ENCODE measurements around the gene FAP. TPM values are rescaled to one million over a fixed set of nuclear protein-coding genes. Genes with fewer than 3 reads are reported as not detected.

Gene FAP
- total and polyA plus RNA-seq, 2 of the 4 experiments (the other 2 are of a cell fraction), result 71.0 to 95.0 TPM

DNA sequence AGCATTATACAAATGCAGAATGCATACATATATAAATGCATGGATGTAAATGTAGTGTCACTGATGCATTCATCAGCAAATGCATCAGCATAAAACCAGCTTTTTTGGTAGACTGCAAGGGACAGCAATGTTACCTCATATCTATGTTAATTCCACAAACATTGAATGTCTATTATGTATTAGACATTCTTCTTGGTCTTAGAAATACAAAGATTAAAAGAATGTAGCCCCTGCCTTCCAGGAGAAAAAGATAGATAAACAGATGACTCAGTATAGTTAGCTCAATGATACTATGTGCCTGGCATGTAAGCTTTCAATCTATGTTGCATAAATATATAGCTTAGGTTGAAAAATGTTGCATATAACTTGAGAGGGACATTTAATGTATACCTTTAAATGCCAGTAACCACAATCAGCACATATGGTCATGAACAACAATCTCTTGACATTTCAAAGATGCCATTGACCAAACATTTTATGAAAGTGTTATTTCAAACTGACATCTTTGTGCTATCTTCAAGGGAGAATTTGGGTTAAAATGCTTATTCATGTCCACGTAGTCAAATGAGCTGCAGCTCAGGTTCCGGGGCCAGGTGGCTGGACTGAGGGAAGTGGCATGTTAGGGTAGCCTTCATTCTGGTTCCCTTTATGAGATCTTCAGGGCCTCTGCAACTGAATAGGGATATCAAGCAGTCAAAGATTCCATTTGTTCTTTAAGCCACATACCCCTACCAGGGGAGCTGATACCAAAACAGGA, 46.0 kb downstream of the FAP start (continued):
- TF ChIP-seq MAZ (IDR thresholded peaks at IDR 0.05; ENCODE audit: borderline replicate concordance, low read depth, low read length) (no peak; the same call in 1 of the 2 replicates), FOS (IDR thresholded peaks at IDR 0.05; ENCODE audit: low read depth, low read length) (peak; percentile 84), POLR2A (IDR thresholded peaks at IDR 0.05; ENCODE audit: low read depth, low read length) (no peak)

DNA sequence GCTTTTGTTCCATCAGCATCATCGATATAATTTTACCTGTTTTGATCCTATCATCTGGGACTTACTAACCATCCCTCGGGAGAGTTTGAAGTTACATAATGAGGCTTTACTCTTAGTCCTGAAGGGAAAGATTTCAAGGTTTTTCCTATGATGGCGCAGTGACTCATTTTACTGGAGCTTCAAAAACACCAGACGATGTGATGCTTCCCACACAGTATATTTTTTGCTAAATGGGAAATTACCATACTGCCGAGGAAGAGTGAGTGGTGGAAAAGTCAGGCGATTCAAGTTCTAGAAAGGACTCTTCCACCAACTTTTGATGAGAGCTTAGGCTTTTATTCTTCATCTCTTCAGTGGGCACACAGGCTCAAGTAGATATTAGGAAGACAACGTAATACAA, 46.6 kb downstream of the FAP start:
- DNase-seq, result peak; percentile 91
- Histone ChIP-seq H2BK15ac (ENCODE audit: low read depth, low read length) (0 out of 3 replicates have a peak overlapping the region, but pooled peaks have one; percentile 29), H2BK5ac (ENCODE audit: low read depth, low read length, poor library complexity, severe bottlenecking) (peak overlapping the region; percentile 92), H4K8ac (ENCODE audit: low read depth in 2 of 2, low read length in 2 of 2) (peak overlapping the region in 1 of 2 experiments; percentile 74; a peak in 2 of 4 replicates), H3K14ac (replicated peaks; ENCODE audit: low read depth, low read length) (no peak overlapping the region), H3K9me1 (ENCODE audit: insufficient read depth, low read length) (peaks cover 18% of the 10 kb centered on the region), H2BK20ac (ENCODE audit: low read depth, low read length) (peak overlapping the region; percentile 81), H2BK120ac (ENCODE audit: low read depth, low read length) (peak overlapping the region; percentile 67), H3K56ac (ENCODE audit: extremely low read depth, insufficient read depth, low read length) (peak overlapping the region; percentile 52; the same call in 1 of the 2 replicates), H4K91ac (ENCODE audit: insufficient read depth, low read depth, low read length) (peak overlapping the region; percentile 65; the same call in 1 of the 2 replicates), H3K79me1 (ENCODE audit: low read depth in 1 of 2, low read length in 2 of 2) (peaks cover 0 to 18% of the 10 kb centered on the region in 2 experiments; a peak in 3 of 4 replicates), H4K5ac (ENCODE audit: low read depth, low read length) (peak overlapping the region; percentile 79; the same call in 1 of the 2 replicates), H3K27ac (ENCODE audit: insufficient read depth, low read length) (peak overlapping the region; percentile 10; the same call in 1 of the 2 replicates), H3K4me2 (ENCODE audit: low read depth, low read length) (peak overlapping the region; percentile 40; the same call in 1 of the 2 replicates), H3K4me1 (ENCODE audit: control insufficient read depth, insufficient read depth, low read length) (peaks cover 21% of the 10 kb centered on the region), H3K36me3 (ENCODE audit: control insufficient read depth, insufficient read depth, low read length) (peaks cover 19% of the 10 kb centered on the region), H2AFZ (replicated peaks; ENCODE audit: low read length, poor library complexity) (no peak overlapping the region), H2AK9ac (replicated peaks; ENCODE audit: low read depth, low read length, poor library complexity) (no peak overlapping the region), H3K9me3 (ENCODE audit: control insufficient read depth, insufficient read depth, low read length) (no peaks in the 10 kb centered on the region), H3K4ac (ENCODE audit: low read depth, low read length) (peak overlapping the region; percentile 61; the same call in 1 of the 2 replicates), H4K20me1 (ENCODE audit: insufficient read depth, low read length) (peaks cover 7% of the 10 kb centered on the region; the same call in 1 of the 2 replicates), H3K9ac (ENCODE audit: low read depth, low read length) (no peak overlapping the region), H3K27me3 (ENCODE audit: control insufficient read depth, insufficient read depth, low read length) (no peaks in the 10 kb centered on the region), H3K23ac (ENCODE audit: low read depth, low read length) (peak overlapping the region; percentile 58; the same call in 1 of the 2 replicates), H3K18ac (ENCODE audit: low read depth, low read length) (peak overlapping the region; percentile 71), H2AK5ac (ENCODE audit: low read depth, low read length) (no peak overlapping the region), H3K4me3 (ENCODE audit: insufficient read depth, low read depth, low read length) (no peak overlapping the region)
- BruUV-seq (replicated peaks), result no TSS peak
- in situ Hi-C loops (cut with MboI; ENCODE audit: low sequenced_read_pairs) (no loop called here), dilution Hi-C loops (cut with HindIII; ENCODE audit: low sequenced_read_pairs, unreplicated experiment) (no loop called here), intact Hi-C loops (cut with micrococcal nuclease) (loop anchor here (5.0 kb wide), 1 partner anchor 46 kb away; the partner anchor contains the start of gene FAP)
- TF ChIP-seq CHD1 (IDR thresholded peaks at IDR 0.05; ENCODE audit: low read depth, low read length) (no peak), RAD21 (IDR thresholded peaks at IDR 0.05; ENCODE audit: low read length) (no peak), POLR2A (IDR thresholded peaks at IDR 0.05; ENCODE audit: low read depth, low read length) (no peak), FOS (IDR thresholded peaks at IDR 0.05; ENCODE audit: low read depth, low read length) (peak; percentile 72), SMC3 (IDR thresholded peaks at IDR 0.05; ENCODE audit: low read depth, low read length) (no peak), MAZ (IDR thresholded peaks at IDR 0.05; ENCODE audit: borderline replicate concordance, low read depth, low read length) (no peak), RFX5 (IDR thresholded peaks at IDR 0.05; ENCODE audit: low read depth, low read length) (no peak; the same call in 1 of the 2 replicates), MAFK (IDR thresholded peaks at IDR 0.05; ENCODE audit: low read depth, low read length) (no peak), BHLHE40 (IDR thresholded peaks at IDR 0.05; ENCODE audit: low read depth, low read length) (no peak), CEBPB (IDR thresholded peaks at IDR 0.05; ENCODE audit: low read depth, low read length) (peak; percentile 20; the same call in 1 of the 2 replicates)
- TF ChIP-seq, protein P1, sequence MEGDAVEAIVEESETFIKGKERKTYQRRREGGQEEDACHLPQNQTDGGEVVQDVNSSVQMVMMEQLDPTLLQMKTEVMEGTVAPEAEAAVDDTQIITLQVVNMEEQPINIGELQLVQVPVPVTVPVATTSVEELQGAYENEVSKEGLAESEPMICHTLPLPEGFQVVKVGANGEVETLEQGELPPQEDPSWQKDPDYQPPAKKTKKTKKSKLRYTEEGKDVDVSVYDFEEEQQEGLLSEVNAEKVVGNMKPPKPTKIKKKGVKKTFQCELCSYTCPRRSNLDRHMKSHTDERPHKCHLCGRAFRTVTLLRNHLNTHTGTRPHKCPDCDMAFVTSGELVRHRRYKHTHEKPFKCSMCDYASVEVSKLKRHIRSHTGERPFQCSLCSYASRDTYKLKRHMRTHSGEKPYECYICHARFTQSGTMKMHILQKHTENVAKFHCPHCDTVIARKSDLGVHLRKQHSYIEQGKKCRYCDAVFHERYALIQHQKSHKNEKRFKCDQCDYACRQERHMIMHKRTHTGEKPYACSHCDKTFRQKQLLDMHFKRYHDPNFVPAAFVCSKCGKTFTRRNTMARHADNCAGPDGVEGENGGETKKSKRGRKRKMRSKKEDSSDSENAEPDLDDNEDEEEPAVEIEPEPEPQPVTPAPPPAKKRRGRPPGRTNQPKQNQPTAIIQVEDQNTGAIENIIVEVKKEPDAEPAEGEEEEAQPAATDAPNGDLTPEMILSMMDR (conservative IDR thresholded peaks at IDR 0.05; ENCODE audit: low read depth, low read length), result no peak
- ChIA-PET CTCF (interaction anchor here (0.9 kb wide), 1 partner anchor 10 kb away, joined by 3 read pairs; no protein-coding TSS in a partner anchor), POLR2A (ENCODE audit: unreplicated experiment) (interaction anchor here (0.6 to 0.9 kb wide), 2 partner anchors 8 to 46 kb away, joined by 3 to 7 read pairs; no protein-coding TSS in a partner anchor)
- peak; percentile 40 for ATAC-seq (ENCODE audit: low read depth)
- WGBS, 2 experiments (ENCODE audit: extremely low coverage in 2 of 2, insufficient read length in 1 of 2), result no CpG with 5 or more reads among the region's 7 CpGs

Measured in IMR-90 (cell line).